COLO668 (cell line): Measurements from ENCODE around the gene FECH.
A peak's percentile ranks its signal among the peaks of the same experiment; 100 is the strongest.

ENCODE experiments used
- DNase-seq: peaks from one replicate; lab custom pipeline; 2025; ENCODE audit not compliant: unreplicated experiment; lab: John Stamatoyannopoulos, UW

FECH gene

GRCh38 chr18:57581301-57581934 is 5.1 kb downstream of the FECH start:
- DNase-seq: no peak

DNA sequence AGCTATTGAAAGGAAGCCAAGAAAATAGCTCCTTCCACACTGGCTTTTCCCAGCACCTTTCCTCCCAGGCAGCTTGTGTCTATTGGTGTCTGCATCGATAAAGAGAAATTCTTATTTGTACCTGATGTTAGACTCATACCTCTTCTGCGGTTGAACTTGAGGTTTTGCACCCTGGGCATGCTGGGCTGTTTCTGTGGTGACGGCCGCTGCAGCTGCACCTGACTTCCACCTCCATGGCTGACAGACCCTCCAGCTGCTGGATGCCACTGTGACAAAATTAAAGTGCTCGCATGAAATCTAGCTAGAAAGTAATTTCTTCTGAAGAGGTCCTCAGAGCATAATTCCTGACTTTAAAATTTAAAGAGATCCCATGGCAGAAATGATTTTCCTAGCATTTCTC is 6.6 kb downstream of the FECH start:
- DNase-seq: no peak

DNA sequence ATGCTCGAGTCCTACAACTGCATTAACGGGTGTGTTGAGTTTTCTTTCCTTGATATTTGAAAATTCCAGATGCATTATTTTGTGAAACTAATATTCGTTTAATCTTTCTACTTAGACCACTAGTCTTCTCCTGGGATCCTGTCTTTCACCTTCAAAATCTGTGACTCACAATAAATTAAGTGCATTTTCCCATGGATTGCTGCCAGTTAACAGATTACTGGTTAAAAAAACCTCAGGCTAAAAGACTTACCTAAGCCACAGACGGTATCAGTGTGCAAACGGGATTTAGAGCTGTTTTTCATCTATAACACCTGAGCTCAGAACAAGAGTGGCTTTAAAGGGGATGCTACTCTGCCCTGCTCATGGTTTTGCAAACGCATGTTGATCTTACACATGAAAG is 10.2 kb downstream of the FECH start:
- DNase-seq: no peak

- no peak for DNase-seq
These were observed 11.0 kb downstream of the FECH start for GRCh38 chr18:57575542-57575941.

DNA sequence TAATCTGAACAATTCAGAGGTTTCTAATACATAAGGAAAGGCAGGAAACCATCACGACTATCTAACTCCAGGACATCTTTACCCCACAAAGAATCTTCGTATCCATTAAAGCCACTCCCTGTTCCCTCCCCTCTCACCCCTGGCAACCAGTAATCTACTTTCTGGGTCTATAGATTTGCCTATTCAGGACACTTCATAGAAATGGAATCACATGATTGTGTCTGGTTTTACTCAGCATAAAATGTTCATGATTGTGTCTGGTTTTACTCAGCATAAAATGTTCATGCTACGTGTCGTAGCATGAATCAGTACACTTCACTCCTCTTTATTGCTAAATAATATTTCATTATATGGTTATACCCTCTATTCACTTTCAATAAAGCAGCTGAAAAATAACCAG is 11.6 kb downstream of the FECH start:
- no peak for DNase-seq

DNA sequence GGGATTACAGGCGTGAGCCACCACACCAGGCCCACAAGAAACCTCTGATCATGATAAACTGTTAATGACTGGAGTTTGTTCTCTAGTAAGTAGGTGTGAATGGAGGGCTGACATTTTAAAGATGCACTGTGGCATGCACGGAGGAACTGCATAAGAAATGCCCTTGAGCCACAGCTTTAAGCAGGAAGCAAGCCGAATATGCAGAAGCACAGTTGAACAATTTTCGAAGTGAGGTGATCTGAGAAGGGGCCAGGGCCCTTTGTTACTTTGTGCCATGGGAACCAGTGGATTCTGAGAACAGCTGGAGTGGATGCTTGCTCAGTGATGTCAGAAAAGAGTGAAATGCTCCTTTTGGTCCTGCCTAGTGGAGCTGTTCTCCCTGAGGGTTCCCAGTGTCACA is 16.3 kb downstream of the FECH start:
- DNase-seq: no peak

DNA sequence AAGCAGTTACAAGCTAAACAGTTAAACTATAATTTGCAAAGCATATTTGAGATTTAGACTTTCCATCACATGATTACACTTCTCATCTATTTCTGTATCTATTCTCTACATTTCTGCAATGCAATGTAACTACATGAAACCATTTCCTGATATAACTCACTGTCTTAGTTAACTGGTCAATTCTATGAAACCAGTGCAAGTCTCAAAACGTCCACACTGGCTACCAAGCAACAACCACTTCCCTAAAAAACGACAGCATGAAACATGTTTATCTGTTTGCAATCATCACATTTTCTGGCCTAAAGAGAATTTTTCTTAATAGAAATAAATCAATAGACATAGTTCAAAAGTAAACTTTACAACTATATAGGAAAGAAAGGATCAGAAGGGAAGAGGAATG is 17.4 kb downstream of the FECH start:
- DNase-seq: no peak

GRCh38 chr18:57561728-57562423 is 24.6 kb downstream of the FECH start:
- peak; percentile 37 for DNase-seq

DNA sequence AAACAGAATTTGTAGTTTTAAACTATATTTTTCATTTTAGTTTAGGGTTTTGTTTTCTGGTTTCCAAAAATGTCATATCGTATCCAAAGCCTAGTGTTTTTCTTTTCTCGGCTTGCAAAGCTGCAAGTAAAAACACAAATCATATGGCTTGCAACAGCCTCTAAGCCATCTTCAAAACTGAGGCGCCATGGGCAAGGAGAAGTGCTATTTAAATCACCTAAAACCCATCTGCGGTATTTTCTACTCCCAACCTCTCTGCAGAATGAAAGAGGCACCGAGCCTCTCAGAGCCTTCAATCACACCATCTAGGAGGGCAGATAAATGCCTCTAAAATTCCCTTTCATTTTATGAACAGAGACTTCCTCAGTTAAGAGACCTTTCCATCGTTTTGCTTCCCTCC is 25.2 kb downstream of the FECH start:
- no peak for DNase-seq

DNA sequence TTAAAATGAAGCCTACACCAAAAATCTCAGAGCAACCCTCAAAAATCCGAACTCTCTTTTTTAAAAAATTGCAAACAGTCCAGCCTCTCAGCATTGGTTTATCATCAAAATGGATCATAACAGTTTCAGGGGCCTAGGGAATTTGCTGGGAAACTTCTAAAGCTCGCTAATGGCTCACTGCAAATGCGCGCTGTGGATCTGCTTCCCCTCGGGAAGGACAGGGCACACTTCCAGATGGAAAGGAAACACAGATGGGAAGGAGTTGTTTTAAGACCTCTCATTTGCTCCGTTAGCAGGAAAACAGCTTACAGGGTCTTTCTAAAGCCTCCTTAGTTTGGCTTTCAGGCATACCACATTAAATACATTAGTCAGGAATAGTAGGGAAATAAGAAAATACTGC is 27.2 kb downstream of the FECH start:
- DNase-seq: no peak

DNA sequence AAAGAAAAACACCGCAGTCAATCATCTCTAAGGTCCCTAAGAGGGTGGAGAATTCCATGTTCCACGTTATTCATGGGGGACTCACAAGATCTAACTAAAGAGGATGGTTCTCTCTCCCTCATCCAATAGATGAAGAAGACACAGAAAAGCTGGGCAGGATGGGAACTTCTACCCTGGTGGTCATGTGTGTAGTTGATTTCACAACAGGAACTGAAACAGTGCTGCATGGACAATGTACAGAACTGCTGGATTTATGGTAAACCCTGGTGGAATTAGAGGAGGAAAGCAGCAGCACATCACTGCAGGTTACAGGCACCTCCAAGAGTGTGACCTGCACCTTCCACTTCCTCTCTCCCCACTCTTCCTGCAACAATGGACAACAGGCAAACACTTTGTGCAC is 31.4 kb downstream of the FECH start:
- no peak for DNase-seq

GRCh38 chr18:57550510-57550909 is 36.0 kb downstream of the FECH start:
- no peak for DNase-seq

- DNase-seq: no peak
These were observed 39.2 kb downstream of the FECH start for GRCh38 chr18:57547260-57547659.

GRCh38 chr18:57544936-57545660 is 41.4 kb downstream of the FECH start:
- DNase-seq: no peak

DNA sequence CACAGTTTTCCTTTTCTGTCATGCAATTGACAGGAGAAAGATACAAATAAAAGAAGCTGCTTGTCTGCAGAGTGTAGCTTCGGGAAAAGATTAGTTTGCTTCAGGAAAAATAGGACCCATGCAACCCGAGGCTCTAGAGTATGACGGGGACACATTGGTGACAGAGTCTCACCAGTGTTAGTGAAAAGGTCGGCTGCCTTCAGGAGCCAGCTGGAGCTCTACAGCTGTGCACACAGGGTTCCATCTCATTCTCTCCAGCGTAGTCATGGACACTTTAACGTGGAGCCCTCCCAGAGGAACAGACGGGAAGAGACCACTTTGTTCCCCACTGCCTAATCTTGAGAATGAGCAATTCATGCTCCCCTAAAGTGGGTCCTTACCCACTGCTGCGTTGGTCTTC is 42.9 kb downstream of the FECH start:
- no peak for DNase-seq

DNA sequence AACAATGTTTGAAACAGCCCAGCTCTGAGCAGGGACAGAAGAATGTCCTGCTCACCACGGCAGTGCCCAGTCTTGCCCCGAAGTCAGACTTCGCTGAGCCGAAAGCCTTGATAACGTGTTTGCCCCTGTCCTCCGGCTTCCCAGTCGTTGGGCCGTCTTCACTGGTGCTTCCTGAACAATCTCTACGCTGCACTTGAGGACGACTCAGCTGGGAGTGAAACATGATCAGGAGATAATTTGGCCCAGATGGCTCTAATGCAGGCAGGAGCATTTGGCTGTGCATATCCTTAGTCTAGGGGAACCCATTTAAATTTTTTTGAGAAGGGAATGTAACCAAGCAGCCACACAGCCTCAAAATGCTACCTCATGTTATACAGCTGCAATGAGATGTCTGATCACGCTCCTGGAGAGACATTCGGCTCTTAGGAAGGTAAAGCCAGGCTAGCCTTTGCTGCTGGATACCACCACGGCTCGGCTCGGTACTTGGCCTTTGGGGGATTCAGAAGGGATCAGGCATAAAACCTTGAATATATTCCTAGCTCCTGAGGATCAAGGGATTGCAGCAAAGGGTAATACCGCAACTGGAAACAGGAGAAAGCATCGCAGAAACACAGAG is 43.6 kb downstream of the FECH start:
- no peak for DNase-seq

DNA sequence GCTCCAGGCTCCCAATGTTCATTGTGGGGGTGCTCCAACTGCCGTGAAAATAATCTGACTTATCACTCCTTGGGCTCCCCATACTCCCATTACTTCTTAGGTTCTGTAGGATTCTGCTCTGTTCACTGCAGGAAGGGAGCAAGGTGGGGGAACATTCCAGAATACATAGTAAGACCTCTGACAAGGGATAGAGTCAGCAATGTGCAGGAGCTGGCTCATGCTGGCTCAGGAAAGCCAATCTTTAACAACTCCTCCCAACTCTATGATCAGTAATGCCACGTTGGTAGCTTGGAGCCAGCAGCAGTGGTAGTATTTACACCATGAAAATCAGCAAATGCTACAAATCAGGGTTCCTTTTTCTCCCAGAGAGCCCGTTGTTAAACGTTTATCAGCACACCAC is 44.4 kb downstream of the FECH start:
- no peak for DNase-seq

GRCh38 chr18:57539702-57540101 is 46.8 kb downstream of the FECH start:
- no peak for DNase-seq

DNA sequence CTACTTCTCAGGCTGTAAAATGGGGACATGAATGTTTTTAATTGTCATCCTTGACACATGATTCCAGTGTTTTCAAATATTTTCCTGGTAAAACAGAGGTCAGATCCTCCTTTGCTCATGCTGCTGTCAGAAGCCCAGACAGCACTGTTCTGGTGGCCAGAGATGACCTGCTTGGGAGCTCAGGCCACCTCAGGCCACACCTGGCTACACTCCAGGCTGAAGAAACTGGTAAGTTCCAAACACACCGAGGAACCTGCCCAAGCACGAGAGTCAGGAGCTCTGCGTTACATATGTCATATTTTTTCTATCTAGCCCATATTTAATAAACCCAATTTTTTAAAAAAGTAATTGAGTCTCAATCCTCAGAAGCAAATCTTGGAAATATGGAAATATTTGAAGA is 47.9 kb downstream of the FECH start:
- no peak for DNase-seq

GRCh38 chr18:57534511-57534909 is 52.0 kb downstream of the FECH start:
- DNase-seq: no peak

DNA sequence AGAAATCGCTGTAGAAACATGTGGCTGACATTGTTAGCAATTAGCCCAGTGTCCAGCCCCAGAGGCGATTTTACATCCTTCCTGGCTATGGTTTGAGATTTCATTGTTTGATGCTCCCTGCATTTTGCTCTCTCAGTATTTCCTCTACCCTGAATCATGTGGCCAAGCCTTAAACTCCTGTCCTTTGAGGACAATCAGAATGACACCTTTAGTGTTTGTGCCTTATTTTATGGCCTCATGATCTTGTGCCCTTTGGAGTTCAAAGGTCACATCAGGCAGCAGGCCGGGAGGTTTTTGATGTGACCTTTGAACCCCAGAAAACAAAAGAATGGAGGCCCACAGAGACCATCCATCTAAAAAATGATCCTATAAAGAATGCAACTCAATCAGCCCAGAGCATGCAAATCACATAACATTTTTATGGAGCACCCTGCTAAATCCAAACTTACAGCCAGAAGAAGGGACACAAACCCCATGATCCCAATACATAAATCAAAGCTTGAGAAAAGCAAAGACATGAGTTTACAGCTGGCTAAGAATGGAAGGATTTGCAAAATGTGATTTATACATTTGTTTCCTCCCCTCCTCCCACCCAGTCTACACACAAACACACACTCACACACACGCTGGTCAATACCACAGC is 52.5 kb downstream of the FECH start:
- no peak for DNase-seq
